Stimulated activated naive CD4-positive, alpha-beta T cell (primary cell): ENCODE measurements around the gene TBC1D9.
"Not testable (repeated sequence)": the region's sequence is repeated elsewhere in the genome, so short reads cannot be mapped to it uniquely, and the experiment has no call there.

Experiments
- DNase-seq, 6 experiments: peaks; one replicate each; lab custom pipeline; 2025; lab: John Stamatoyannopoulos, UW

TBC1D9 gene

GRCh38 chr4:140756319-140757231 lies at the start of gene TBC1D9:
TBC1D9 (minus strand) TSS chr4:140756385; CDS start chr4:140756045, 340 bp downstream.
- DNase-seq, result no peak

GRCh38 chr4:140805293-140805692 lies 49.1 kb upstream of the TBC1D9 start:
- no peak for DNase-seq

- DNase-seq, result no peak
Observed at GRCh38 chr4:140802591-140802990, 46.4 kb upstream of the TBC1D9 start.

- DNase-seq, result no peak
Observed at GRCh38 chr4:140800666-140801065, 44.5 kb upstream of the TBC1D9 start.

- DNase-seq, result no peak
Observed at GRCh38 chr4:140799686-140800225, 43.6 kb upstream of the TBC1D9 start.

- DNase-seq, result no peak
Observed at GRCh38 chr4:140793291-140793690, 37.1 kb upstream of the TBC1D9 start.

- DNase-seq, result no peak
Observed at GRCh38 chr4:140790765-140791164, 34.6 kb upstream of the TBC1D9 start.

GRCh38 chr4:140790171-140790570 lies 34.0 kb upstream of the TBC1D9 start:
- no peak for DNase-seq

- no peak for DNase-seq
Observed at GRCh38 chr4:140789759-140790158, 33.6 kb upstream of the TBC1D9 start.

GRCh38 chr4:140782787-140783186 lies 26.6 kb upstream of the TBC1D9 start:
- not testable (repeated sequence) for DNase-seq

- DNase-seq, result no peak
Observed at GRCh38 chr4:140781596-140781995, 25.4 kb upstream of the TBC1D9 start.

GRCh38 chr4:140777894-140778293 lies 21.7 kb upstream of the TBC1D9 start:
- DNase-seq, result no peak

GRCh38 chr4:140777386-140777785 lies 21.2 kb upstream of the TBC1D9 start:
- DNase-seq, result no peak

GRCh38 chr4:140776556-140776955 lies 20.4 kb upstream of the TBC1D9 start:
- no peak for DNase-seq

GRCh38 chr4:140774956-140775355 lies 18.8 kb upstream of the TBC1D9 start:
- no peak for DNase-seq

- DNase-seq, result no peak
Observed at GRCh38 chr4:140774510-140774909, 18.3 kb upstream of the TBC1D9 start.

GRCh38 chr4:140769209-140769608 lies 13.0 kb upstream of the TBC1D9 start:
- no peak for DNase-seq

- DNase-seq, result no peak
Observed at GRCh38 chr4:140764785-140765392, 8.7 kb upstream of the TBC1D9 start.

GRCh38 chr4:140762202-140762601 lies 6.0 kb upstream of the TBC1D9 start:
- no peak for DNase-seq

GRCh38 chr4:140757232-140757630 lies 1.0 kb upstream of the TBC1D9 start:
- DNase-seq, result no peak

GRCh38 chr4:140755774-140756318 lies 339 bp downstream of the TBC1D9 start:
- no peak for DNase-seq

GRCh38 chr4:140754918-140755773 lies 1.0 kb downstream of the TBC1D9 start:
- no peak for DNase-seq
